ENCODE measurements around the gene CHST11. TPM values are rescaled to one million over a fixed set of nuclear protein-coding genes. Genes with fewer than 3 reads are reported as not detected.

CHST11 gene
- total RNA-seq, 1 experiment from 2014 or later, result 3.4 TPM

DNA sequence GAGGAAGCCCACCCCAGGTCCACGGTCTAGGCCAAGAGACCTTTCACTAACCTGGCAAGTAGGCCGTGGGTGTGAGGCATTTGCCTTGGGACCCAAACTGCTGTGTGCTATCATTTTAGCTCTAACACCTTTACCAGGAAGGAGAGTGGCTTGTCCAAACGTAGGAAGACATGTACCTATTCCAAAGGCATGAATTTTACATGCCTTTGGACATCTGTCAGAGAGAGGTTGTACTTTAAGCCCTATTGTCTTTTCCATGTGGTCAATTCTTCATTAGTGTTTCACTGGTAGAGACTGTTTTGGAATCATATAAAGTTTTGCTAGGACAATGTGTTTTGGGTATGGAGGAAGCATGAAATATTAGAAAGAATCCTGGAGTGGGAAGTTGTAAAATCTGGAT, 352.5 kb downstream of the CHST11 start:
- no peak for DNase-seq (ENCODE audit: low spot score)

DNA sequence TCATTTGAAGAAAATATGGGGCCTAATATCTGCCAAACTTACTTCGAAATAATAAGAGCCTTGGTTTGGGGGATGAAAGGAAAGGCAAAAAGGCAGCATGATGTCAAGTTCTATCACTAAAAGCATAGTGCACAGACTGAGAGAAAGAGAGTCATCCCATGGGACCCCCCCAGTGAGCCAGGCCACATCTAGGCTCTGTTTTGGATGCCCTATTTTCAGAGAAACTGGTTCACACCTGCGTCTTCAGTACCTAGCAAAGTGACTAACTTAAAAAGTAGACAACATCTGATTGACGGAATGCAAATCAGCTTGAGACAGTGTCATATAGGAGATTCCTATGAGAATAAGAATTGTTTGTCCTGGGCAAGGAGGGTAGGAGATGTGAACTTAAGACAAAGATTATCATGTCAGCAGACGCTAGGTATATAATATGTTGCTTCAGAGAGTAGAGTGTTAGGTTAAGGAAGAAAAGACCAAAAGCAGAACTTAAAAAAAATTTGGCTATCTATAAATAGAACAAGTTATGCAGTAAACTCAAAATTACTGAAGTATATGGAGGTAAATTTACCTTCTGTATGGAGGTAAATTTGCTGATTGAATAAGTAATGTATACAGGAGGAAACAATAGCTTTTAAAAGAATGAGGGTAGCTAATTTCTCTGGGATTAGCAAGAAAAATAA, 353.1 kb downstream of the CHST11 start:
- no peak for DNase-seq (ENCODE audit: low spot score)

Other genes with a start within 250 kb of the CHST11 start
- 678 and 701 TPM in 2 replicates for gene TXNRD1, start 241.2 kb upstream of the CHST11 start, total RNA-seq (2014; rRNA removed; shearing (Covaris generic))
- gene EID3, start 153.2 kb upstream of the CHST11 start, total RNA-seq (2014; rRNA removed; shearing (Covaris generic)), result 0.66 and 1.2 TPM in 2 replicates

All from H4 (cell line).